HL-60 (cell line): ENCODE results near the gene MYOZ1.
"Not testable (repeated sequence)": the region's sequence is repeated elsewhere in the genome, so short reads cannot be mapped to it uniquely, and the experiment has no call there.

Source experiments
- DNase-seq, 2 experiments: peaks; one replicate each; pipeline ENCODE4 v3.0.0-alpha.2; 2010 to 2020; ENCODE audit warnings: low read depth in 1 of 2, low spot score in 1 of 2
- H3K27ac ChIP-seq: fragments of 250-450 bp; sonication (Bioruptor Pico); replicated peaks from 2 replicates; pipeline ENCODE4 v1.5.1; 2020; ENCODE audit warnings: mild to moderate bottlenecking, moderate library complexity
- H3K27me3 ChIP-seq: fragments of 250-450 bp; sonication (Bioruptor Pico); 2 replicates; pipeline ENCODE4 v1.5.1; 2021; ENCODE audit warnings: mild to moderate bottlenecking, moderate library complexity; ENCODE audit not compliant: insufficient read depth, poor library complexity, severe bottlenecking
- H3K4me3 ChIP-seq: replicated peaks from 2 replicates; pipeline ENCODE4 v1.5.1; 2011; ENCODE audit warnings: mild to moderate bottlenecking, control low read depth, low read length; ENCODE audit not compliant: insufficient read depth
- CTCF ChIP-seq: IDR thresholded peaks from one replicate; pipeline ENCODE4 v1.5.1; 2011; ENCODE audit warnings: low read length, control low read depth, inconsistent platforms; ENCODE audit not compliant: insufficient read depth
- SPI1 ChIP-seq: IDR thresholded peaks from 2 replicates; pipeline ENCODE4 v1.6.1; 2012; ENCODE audit warnings: low read depth, mild to moderate bottlenecking, borderline replicate concordance
- long read RNA-seq: library from polyadenylated mRNA; unstranded; transcript quantifications from one replicate; pipeline ENCODE4 v2.0.0, GENCODE V29; 2020

The MYOZ1 gene, protein sequence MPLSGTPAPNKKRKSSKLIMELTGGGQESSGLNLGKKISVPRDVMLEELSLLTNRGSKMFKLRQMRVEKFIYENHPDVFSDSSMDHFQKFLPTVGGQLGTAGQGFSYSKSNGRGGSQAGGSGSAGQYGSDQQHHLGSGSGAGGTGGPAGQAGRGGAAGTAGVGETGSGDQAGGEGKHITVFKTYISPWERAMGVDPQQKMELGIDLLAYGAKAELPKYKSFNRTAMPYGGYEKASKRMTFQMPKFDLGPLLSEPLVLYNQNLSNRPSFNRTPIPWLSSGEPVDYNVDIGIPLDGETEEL
- long read RNA-seq: 0 reads

- TF ChIP-seq CTCF (no peak), SPI1 (peak; percentile 47; the same call in 1 of the 2 replicates)
- no peak within 1 kb of the TSS for H3K4me3 ChIP-seq
- DNase-seq: no peak
- H3K27me3 ChIP-seq: no peaks in the 10 kb centered on the region
- H3K27ac ChIP-seq: no peak within 1 kb of the TSS
These were observed at the start of gene MYOZ1 for GRCh38 chr10:73641328-73642060. Gene MYOZ1, minus strand, starts transcription at chr10:73641474. Its CDS starts 1,457 bp downstream, at chr10:73640017.

- not testable (repeated sequence) for DNase-seq, H3K4me3 ChIP-seq, H3K27me3 ChIP-seq, H3K27ac ChIP-seq
These were observed 49.5 kb upstream of the MYOZ1 start for GRCh38 chr10:73690755-73691154.

DNA sequence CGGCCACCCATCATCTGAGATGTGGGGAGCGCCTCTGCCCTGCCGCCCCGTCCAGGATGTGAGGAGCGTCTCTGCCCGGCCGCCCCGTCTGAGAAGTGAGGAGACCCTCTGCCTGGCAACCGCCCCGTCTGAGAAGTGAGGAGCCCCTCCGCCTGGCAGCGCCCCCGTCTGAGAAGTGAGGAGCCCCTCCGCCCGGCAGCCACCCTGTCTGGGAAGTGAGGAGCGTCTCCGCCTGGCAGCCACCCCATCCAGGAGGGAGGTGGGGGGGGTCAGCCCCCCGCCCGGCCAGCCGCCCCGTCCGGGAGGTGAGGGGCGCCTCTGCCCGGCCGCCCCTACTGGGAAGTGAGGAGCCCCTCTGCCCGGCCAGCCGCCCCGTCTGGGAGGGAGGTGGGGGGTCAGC lies 48.3 kb upstream of the MYOZ1 start:
- not testable (repeated sequence) for H3K27me3 ChIP-seq, DNase-seq, H3K27ac ChIP-seq, H3K4me3 ChIP-seq

DNA sequence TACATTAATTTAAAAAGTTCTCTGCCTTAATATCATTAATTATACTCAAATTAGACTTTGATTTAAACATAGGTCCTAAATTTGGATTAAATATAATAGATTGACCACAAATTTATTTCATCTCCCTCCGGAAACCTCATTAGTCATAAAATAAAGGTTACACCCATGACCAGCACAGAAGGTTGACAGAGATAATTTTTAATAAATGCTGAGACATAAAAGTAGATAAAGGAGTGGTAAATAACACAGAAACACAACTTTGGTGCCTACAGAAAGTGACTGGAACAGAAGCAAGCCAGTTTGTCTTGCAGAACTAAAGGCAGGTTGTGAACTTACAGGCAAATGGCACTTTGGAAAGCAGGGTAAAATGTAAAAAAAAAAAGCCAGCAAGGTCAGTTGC lies 46.4 kb upstream of the MYOZ1 start:
- not testable (repeated sequence) for H3K4me3 ChIP-seq, H3K27me3 ChIP-seq, H3K27ac ChIP-seq, DNase-seq

GRCh38 chr10:73674546-73674945 lies 33.3 kb upstream of the MYOZ1 start:
- not testable (repeated sequence) for H3K4me3 ChIP-seq, DNase-seq, H3K27me3 ChIP-seq, H3K27ac ChIP-seq

- DNase-seq, H3K27me3 ChIP-seq, H3K27ac ChIP-seq, H3K4me3 ChIP-seq: not testable (repeated sequence)
These were observed 27.1 kb upstream of the MYOZ1 start for GRCh38 chr10:73668378-73668777.

DNA sequence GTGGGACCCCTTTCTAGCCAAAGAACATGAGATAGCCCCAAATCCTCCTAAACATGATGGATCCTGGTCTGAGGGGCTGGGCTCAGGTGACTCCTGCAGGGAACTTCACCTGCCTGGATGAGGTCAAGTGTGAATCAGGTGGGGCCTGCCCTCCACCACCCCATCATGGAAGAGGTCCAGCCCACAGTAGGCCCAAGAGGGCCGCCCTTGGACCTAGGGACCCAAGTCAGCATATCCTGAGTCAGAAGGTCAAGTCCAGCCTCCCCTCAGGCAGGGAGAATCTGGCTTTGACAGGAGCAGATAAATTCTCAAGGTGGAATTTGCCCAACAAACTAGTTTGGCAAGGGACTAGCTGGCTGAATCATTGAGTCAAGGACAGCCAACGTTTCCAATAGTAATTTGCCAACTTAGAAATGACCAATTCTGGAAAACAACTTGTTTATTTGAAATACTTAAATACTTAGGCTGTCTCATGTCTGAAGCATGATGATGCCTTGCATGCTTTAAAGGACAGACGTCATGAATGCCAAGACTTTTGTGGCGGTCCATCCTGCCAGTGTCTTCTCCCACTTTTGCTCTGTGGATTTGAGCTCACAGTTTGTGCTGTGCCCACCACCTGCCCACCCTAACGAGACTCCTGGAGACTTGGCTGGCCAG lies 25.0 kb upstream of the MYOZ1 start:
- DNase-seq, H3K27ac ChIP-seq, H3K4me3 ChIP-seq, H3K27me3 ChIP-seq: not testable (repeated sequence)

- H3K27me3 ChIP-seq, H3K27ac ChIP-seq, H3K4me3 ChIP-seq, DNase-seq: not testable (repeated sequence)
These were observed 24.3 kb upstream of the MYOZ1 start for GRCh38 chr10:73665581-73665980.

DNA sequence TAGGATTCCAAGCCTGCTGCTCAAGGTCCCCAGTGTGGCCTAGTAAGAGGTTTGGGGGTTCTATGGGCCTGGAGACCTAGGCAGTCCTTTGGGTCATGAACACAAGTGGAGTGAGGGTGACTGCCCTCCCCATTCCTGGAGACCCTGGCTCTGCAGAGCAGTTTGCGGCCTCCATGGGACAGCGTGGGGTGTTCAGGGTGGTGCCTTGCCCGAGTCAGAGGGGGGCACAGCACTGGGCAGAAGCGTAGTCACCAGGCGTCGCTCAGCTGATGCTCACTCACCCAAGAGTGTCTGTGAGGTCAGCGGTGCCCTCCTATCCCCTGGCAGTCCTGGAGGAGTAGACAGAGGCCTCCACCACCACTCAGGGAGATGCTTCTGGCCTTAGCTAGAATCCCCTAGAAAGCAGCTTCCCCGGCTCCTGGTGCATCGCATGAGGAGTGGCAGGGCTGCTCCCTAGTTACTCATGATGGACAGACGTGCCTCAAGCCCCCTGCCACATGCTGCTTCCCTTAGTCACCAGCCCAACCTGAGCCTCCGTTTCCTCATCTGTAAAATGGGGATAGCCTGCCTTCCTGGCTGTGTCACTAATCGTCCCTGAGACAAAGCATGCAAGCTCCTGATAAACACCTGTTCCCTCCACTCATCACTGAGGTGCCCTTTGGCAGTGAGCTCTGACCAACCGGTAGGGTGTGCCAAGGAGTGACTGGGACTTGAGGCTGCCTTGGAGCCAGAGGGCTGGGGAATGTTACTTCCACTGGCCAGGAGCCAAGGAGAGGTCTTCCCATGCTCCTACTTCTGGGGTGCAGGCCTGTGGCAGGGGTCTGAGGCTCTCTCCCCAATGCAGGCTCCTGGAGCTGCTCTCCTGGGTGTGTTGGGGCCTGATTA lies 23.1 kb upstream of the MYOZ1 start:
- DNase-seq: not testable (repeated sequence)

GRCh38 chr10:73663621-73664020 lies 22.3 kb upstream of the MYOZ1 start:
- DNase-seq, H3K27ac ChIP-seq, H3K4me3 ChIP-seq: not testable (repeated sequence)

More for the DNA sequence above, 23.1 kb upstream of the MYOZ1 start:
- not testable (repeated sequence) for H3K27ac ChIP-seq, H3K27me3 ChIP-seq, H3K4me3 ChIP-seq

DNA sequence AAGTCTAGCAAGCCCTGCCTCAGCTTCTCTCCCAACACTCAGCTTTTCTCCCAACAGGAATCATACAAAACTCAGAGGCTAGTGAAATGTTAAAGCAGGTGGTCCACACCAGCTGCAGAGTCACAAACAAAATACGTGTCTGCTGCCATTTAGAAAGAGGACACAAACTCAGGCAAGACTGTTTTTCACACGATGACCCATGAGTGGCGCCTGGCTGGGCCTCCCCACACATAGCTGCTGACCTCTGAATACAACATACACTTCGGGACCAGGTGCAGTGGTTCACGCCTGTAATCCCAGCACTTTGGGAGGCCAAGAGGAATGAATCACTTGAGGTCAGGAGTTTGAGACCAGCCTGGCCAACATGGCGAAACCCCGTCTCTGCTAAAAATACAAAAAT lies 21.4 kb upstream of the MYOZ1 start:
- not testable (repeated sequence) for H3K27ac ChIP-seq, H3K27me3 ChIP-seq, H3K4me3 ChIP-seq, DNase-seq

More at GRCh38 chr10:73663621-73664020, 22.3 kb upstream of the MYOZ1 start:
- not testable (repeated sequence) for H3K27me3 ChIP-seq
